ENCODE data around the gene NPR3.

The NPR3 gene

GRCh38 chr5:32690153-32690552 lies 21.0 kb upstream of the NPR3 start:
- Mint-ChIP-seq H3K27me3 (peaks cover 27% of the 10 kb centered on the region), H3K4me1 (no peaks in the 10 kb centered on the region), H3K27ac (ENCODE audit: low read depth) (no peak overlapping the region), H3K36me3 (ENCODE audit: insufficient read depth) (no peaks in the 10 kb centered on the region), H3K4me3 (no peak overlapping the region), H3K9me3 (peaks cover 5% of the 10 kb centered on the region)
- ATAC-seq (replicated peaks; ENCODE audit: extremely low read depth, poor library complexity, severe bottlenecking) (no peak), DNase-seq (ENCODE audit: low spot score in 2 of 2) (no peak)

DNA sequence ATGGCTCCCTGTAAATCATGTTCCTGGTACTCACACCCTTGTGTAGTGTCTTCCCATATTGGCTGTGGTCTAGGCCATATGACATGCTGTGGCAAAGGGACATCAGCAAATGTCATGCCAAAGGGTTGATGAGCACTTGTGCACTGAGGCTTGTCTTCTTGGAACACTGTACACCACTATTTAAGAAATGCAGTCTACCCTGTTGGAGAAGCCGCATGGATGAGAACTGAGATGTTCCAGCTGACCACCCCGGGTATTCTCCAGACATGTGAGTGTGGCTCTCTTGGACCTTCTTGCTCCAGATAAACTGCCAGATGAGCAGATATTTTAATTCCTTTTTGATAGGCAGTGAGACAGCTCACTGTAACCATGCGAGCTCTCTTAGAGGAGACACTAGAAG lies 20.5 kb upstream of the NPR3 start:
- no peak overlapping the region for H3K27ac Mint-ChIP-seq (ENCODE audit: low read depth)
- no peaks in the 10 kb centered on the region for H3K4me1 Mint-ChIP-seq
- no peak for DNase-seq (ENCODE audit: low spot score in 2 of 2)
- H3K27me3 Mint-ChIP-seq: peaks cover 27% of the 10 kb centered on the region
- peaks cover 5% of the 10 kb centered on the region for H3K9me3 Mint-ChIP-seq
- no peaks in the 10 kb centered on the region for H3K36me3 Mint-ChIP-seq (ENCODE audit: insufficient read depth)
- H3K4me3 Mint-ChIP-seq: no peak overlapping the region
- no peak for ATAC-seq (replicated peaks; ENCODE audit: extremely low read depth, poor library complexity, severe bottlenecking)

- no peak overlapping the region for H3K4me3 Mint-ChIP-seq
- no peaks in the 10 kb centered on the region for H3K36me3 Mint-ChIP-seq (ENCODE audit: insufficient read depth)
- no peaks in the 10 kb centered on the region for H3K4me1 Mint-ChIP-seq
- H3K27me3 Mint-ChIP-seq: peaks cover 29% of the 10 kb centered on the region
- ATAC-seq (replicated peaks; ENCODE audit: extremely low read depth, poor library complexity, severe bottlenecking): no peak
- no peak overlapping the region for H3K27ac Mint-ChIP-seq (ENCODE audit: low read depth)
- no peaks in the 10 kb centered on the region for H3K9me3 Mint-ChIP-seq
- no peak for DNase-seq (ENCODE audit: low spot score in 2 of 2)
Observed at GRCh38 chr5:32692036-32692746, 18.9 kb upstream of the NPR3 start.

DNA sequence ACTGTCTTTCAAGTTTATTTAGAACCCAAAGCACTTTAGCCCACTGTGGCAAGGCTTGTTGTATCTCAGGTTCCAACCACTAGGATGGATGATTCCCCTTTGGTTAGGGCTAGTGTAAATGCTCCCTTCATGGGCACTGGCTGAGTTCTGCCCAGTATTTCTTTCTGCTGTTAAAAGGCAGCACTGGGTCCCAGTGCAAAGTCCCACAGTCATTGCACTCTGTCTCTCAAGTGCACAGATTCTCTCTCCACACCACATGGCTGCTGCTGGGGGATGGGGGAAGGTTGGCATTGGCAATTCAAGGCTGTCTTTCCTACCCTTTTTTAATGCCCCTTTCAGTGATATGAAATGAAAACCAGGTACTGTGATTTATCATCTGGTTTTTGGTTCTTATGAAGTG lies 7.2 kb upstream of the NPR3 start:
- Mint-ChIP-seq H3K9me3 (peaks cover 12% of the 10 kb centered on the region), H3K27ac (ENCODE audit: low read depth) (no peak overlapping the region), H3K36me3 (ENCODE audit: insufficient read depth) (no peaks in the 10 kb centered on the region), H3K27me3 (peaks cover 63% of the 10 kb centered on the region), H3K4me1 (no peaks in the 10 kb centered on the region), H3K4me3 (no peak overlapping the region)
- DNase-seq (ENCODE audit: low spot score in 2 of 2) (no peak), ATAC-seq (replicated peaks; ENCODE audit: extremely low read depth, poor library complexity, severe bottlenecking) (no peak)

DNA sequence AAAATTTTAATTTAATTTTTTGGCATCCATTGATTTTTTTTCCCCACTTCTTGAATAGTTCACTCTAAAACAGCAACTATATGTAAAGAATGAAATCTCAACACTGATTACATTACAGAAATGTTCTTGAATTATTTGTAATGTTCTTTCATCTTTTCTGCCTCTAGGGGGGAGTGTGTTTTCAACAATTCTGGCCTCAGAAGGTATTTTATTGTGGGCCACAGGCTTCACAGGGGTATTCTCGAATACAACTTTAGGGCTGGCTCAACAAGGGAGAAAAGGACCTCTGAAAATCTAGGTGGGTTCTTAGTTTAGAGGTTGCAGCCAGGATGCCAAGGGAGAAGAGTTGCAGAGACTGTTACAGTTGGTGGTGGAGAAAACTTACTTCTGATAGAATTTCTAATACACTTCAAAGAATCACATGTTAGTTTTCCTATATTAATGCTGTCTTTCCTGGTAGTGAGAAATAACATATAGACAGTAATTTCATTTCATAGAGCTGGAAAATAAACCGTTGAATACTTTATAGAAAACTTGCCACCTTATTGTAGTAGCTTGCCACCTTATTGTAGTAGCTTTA lies 3.6 kb upstream of the NPR3 start:
- Mint-ChIP-seq H3K9me3 (peaks cover 5% of the 10 kb centered on the region), H3K36me3 (ENCODE audit: insufficient read depth) (peaks cover 4% of the 10 kb centered on the region), H3K4me3 (no peak overlapping the region), H3K27ac (ENCODE audit: low read depth) (no peak overlapping the region), H3K27me3 (peaks cover 68% of the 10 kb centered on the region), H3K4me1 (peaks cover 13% of the 10 kb centered on the region)
- ATAC-seq (replicated peaks; ENCODE audit: extremely low read depth, poor library complexity, severe bottlenecking): no peak
- no peak for DNase-seq (ENCODE audit: low spot score in 2 of 2)

- peaks cover 13% of the 10 kb centered on the region for H3K4me1 Mint-ChIP-seq
- peak overlapping the region; percentile 59 for H3K4me3 Mint-ChIP-seq
- H3K9me3 Mint-ChIP-seq: no peaks in the 10 kb centered on the region
- peaks cover 4% of the 10 kb centered on the region for H3K36me3 Mint-ChIP-seq (ENCODE audit: insufficient read depth)
- peaks cover 78% of the 10 kb centered on the region for H3K27me3 Mint-ChIP-seq
- H3K27ac Mint-ChIP-seq (ENCODE audit: low read depth): no peak overlapping the region
- ATAC-seq (replicated peaks; ENCODE audit: extremely low read depth, poor library complexity, severe bottlenecking) (no peak), DNase-seq (ENCODE audit: low spot score in 2 of 2) (no peak)
Observed at GRCh38 chr5:32708949-32709348, 2.2 kb upstream of the NPR3 start.

DNA sequence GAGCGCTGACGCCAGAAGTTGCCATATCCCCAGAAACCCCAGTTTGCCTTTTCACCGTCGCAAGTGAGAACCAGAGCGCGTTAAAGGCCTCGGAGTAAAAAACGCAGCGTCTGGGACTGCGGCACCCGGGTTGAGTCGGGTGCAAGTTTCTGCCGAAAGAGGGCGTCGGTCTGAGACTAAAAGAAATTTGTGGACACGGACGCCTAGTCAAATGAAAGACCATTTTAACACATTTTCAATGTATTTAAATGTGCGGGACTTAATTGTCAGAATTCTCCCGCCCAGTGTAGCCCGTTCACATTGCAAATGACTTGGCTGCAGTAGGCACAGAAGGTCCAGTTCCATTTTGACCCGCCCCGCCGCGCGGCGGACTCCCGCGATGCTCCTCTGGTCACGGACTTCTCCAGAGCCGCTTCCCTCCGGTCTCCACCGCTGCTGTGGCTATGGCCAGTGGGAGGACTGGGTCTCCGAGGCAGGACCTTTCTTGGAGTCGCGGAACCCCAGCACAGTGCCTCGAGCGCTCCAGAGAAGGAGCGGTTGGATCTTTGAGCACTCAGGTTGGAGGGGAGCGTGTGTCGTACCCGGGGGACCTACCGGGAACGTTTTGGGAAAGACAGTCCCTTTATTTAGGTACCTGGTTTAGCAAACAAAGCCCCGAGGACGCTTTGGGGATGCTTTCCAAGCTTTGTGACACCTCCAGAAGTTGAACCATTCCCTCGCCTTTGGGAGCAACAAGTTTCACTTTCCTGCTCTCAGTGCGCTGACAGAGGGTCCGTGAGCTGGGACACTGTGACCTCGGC lies 1.2 kb upstream of the NPR3 start:
- Mint-ChIP-seq H3K36me3 (ENCODE audit: insufficient read depth) (peaks cover 4% of the 10 kb centered on the region), H3K4me3 (peak overlapping the region; percentile 59), H3K4me1 (peaks cover 13% of the 10 kb centered on the region), H3K27me3 (peaks cover 80% of the 10 kb centered on the region), H3K9me3 (no peaks in the 10 kb centered on the region), H3K27ac (ENCODE audit: low read depth) (no peak overlapping the region)
- no peak for DNase-seq (ENCODE audit: low spot score in 2 of 2)
- no peak for ATAC-seq (replicated peaks; ENCODE audit: extremely low read depth, poor library complexity, severe bottlenecking)

DNA sequence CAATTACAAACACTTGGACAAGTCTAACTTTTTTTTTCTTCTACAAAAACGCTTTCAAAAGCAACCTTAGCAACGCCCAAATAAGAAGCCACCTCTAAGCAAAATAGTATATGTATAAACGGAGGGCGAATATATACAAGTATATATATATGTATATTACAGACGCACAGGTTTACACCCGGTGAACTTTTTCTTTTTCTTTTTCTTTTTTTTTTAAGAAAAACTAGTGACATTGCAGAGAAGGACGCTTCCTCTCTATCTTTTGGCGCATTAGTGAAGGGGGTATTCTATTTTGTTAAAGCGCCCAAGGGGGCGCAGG lies 200 bp downstream of the NPR3 start:
- ATAC-seq (replicated peaks; ENCODE audit: extremely low read depth, poor library complexity, severe bottlenecking): no peak
- Mint-ChIP-seq H3K27me3 (peaks cover 80% of the 10 kb centered on the region), H3K4me1 (peaks cover 13% of the 10 kb centered on the region), H3K36me3 (ENCODE audit: insufficient read depth) (peaks cover 4% of the 10 kb centered on the region), H3K9me3 (no peaks in the 10 kb centered on the region), H3K4me3 (peak overlapping the region; percentile 59), H3K27ac (ENCODE audit: low read depth) (no peak overlapping the region)
- DNase-seq (ENCODE audit: low spot score in 2 of 2): no peak

- no peak overlapping the region for H3K27ac Mint-ChIP-seq (ENCODE audit: low read depth)
- DNase-seq (ENCODE audit: low spot score in 2 of 2) (no peak), ATAC-seq (replicated peaks; ENCODE audit: extremely low read depth, poor library complexity, severe bottlenecking) (no peak)
- H3K27me3 Mint-ChIP-seq: peaks cover 78% of the 10 kb centered on the region
- H3K36me3 Mint-ChIP-seq (ENCODE audit: insufficient read depth): peaks cover 4% of the 10 kb centered on the region
- peak overlapping the region; percentile 59 for H3K4me3 Mint-ChIP-seq
- peaks cover 13% of the 10 kb centered on the region for H3K4me1 Mint-ChIP-seq
- no peaks in the 10 kb centered on the region for H3K9me3 Mint-ChIP-seq
Observed at GRCh38 chr5:32711681-32712480, 760 bp downstream of the NPR3 start.

- Mint-ChIP-seq H3K4me1 (peaks cover 13% of the 10 kb centered on the region), H3K9me3 (no peaks in the 10 kb centered on the region), H3K27ac (ENCODE audit: low read depth) (no peak overlapping the region), H3K4me3 (peak overlapping the region; percentile 29), H3K27me3 (peaks cover 73% of the 10 kb centered on the region), H3K36me3 (ENCODE audit: insufficient read depth) (peaks cover 6% of the 10 kb centered on the region)
- DNase-seq (ENCODE audit: low spot score in 2 of 2) (no peak), ATAC-seq (replicated peaks; ENCODE audit: extremely low read depth, poor library complexity, severe bottlenecking) (no peak)
Observed at GRCh38 chr5:32712481-32713360, 1.6 kb downstream of the NPR3 start.

GRCh38 chr5:32713361-32713769 lies 2.2 kb downstream of the NPR3 start:
- no peak for DNase-seq (ENCODE audit: low spot score in 2 of 2)
- peaks cover 71% of the 10 kb centered on the region for H3K27me3 Mint-ChIP-seq

More at GRCh38 chr5:32713361-32713769, 2.2 kb downstream of the NPR3 start:
- peaks cover 7% of the 10 kb centered on the region for H3K36me3 Mint-ChIP-seq (ENCODE audit: insufficient read depth)
- no peak for ATAC-seq (replicated peaks; ENCODE audit: extremely low read depth, poor library complexity, severe bottlenecking)
- peak overlapping the region; percentile 29 for H3K4me3 Mint-ChIP-seq
- peaks cover 13% of the 10 kb centered on the region for H3K4me1 Mint-ChIP-seq
- H3K27ac Mint-ChIP-seq (ENCODE audit: low read depth): no peak overlapping the region
- no peaks in the 10 kb centered on the region for H3K9me3 Mint-ChIP-seq

All from central memory CD8-positive, alpha-beta T cell (primary cell).